Measurements from ENCODE around the gene PPFIBP2.

DNA sequence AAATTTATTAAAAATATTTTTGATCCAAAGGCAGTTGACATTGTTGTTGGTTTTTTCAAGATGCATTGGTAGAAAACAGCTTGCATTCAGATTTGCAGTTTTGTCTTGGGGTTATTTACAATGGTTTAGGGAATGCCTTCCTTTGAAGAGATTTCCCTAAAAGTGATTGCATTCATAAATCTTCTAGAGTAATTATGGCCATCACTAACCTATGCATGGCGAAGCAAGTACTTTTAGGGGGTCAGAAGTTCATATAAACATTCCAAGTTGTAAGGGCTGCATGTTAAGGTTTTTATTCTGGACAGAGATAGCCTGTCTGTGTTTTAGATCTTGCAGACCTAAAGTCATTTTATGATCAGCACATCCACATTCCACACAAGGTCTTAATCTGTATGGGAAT lies 53.5 kb downstream of the PPFIBP2 start:
- TF ChIP-seq, protein P1, sequence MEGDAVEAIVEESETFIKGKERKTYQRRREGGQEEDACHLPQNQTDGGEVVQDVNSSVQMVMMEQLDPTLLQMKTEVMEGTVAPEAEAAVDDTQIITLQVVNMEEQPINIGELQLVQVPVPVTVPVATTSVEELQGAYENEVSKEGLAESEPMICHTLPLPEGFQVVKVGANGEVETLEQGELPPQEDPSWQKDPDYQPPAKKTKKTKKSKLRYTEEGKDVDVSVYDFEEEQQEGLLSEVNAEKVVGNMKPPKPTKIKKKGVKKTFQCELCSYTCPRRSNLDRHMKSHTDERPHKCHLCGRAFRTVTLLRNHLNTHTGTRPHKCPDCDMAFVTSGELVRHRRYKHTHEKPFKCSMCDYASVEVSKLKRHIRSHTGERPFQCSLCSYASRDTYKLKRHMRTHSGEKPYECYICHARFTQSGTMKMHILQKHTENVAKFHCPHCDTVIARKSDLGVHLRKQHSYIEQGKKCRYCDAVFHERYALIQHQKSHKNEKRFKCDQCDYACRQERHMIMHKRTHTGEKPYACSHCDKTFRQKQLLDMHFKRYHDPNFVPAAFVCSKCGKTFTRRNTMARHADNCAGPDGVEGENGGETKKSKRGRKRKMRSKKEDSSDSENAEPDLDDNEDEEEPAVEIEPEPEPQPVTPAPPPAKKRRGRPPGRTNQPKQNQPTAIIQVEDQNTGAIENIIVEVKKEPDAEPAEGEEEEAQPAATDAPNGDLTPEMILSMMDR (IDR thresholded peaks at IDR 0.05): no peak
- no peak for TF ChIP-seq POLR2A (IDR thresholded peaks at IDR 0.05)
